ENCODE results near the gene FOSB. TPM values are rescaled to one million over a fixed set of nuclear protein-coding genes. Genes with fewer than 3 reads are reported as not detected.

Gene FOSB
- total and polyA plus RNA-seq, 9 of the 15 experiments (the other 6 are each of a cell fraction or from before 2014, with no cell fraction given): 0.11 to 2.7 (median 0.73) TPM

DNA sequence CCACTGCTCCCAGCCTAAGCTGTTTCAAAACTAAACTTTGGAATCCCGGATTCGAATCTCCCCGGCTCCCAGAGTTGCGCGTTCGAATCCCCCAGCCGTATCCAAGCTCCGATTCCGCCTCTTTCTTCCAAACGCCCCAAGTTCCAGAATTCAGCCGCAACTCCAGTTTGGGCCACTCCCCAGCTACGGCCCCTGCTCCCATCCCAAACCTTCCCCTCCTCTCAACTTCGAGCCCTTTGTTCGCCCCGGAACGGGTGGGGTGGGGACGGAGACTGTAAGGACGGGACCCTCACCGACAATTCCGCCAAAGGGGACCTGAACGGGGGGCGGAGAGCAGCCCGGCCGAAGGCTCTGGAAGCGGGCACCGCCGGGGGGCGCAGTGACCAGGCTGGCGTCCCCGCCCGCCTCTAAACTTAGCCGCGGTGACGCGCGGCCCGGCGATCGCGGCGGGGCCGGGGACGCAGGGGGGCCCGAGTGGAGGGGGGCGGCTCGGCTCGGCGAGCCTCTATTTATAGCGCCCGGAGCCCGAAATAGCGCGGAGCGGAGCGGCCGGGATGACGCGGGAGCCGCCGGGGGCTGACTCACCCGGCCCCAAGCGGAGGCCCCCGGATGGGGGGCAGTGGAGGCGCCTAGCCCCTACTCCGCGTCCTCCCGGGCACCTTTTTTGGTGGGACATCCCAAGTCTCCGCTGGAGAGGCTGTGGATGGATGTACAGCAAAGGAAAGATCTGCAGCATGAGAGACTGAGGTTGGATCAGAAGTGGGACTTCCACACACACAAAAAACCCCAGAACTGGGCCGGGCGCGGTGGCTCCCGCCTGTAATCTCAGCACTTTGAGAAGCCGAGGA lies 39.2 kb upstream of the FOSB start (continued):
- 0 out of 2 replicates have a peak, but pooled peaks have one; percentile 53 for TF ChIP-seq MYNN (IDR thresholded peaks at IDR 0.05)
- TF ChIP-seq MYNN (CRISPR knock-in tag; IDR thresholded peaks at IDR 0.05): no peak; the same call in 1 of the 2 replicates
- TF ChIP-seq, protein P1, sequence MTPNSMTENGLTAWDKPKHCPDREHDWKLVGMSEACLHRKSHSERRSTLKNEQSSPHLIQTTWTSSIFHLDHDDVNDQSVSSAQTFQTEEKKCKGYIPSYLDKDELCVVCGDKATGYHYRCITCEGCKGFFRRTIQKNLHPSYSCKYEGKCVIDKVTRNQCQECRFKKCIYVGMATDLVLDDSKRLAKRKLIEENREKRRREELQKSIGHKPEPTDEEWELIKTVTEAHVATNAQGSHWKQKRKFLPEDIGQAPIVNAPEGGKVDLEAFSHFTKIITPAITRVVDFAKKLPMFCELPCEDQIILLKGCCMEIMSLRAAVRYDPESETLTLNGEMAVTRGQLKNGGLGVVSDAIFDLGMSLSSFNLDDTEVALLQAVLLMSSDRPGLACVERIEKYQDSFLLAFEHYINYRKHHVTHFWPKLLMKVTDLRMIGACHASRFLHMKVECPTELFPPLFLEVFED (CRISPR knock-in tag; conservative IDR thresholded peaks at IDR 0.05): no peak
- TF ChIP-seq, protein P2, sequence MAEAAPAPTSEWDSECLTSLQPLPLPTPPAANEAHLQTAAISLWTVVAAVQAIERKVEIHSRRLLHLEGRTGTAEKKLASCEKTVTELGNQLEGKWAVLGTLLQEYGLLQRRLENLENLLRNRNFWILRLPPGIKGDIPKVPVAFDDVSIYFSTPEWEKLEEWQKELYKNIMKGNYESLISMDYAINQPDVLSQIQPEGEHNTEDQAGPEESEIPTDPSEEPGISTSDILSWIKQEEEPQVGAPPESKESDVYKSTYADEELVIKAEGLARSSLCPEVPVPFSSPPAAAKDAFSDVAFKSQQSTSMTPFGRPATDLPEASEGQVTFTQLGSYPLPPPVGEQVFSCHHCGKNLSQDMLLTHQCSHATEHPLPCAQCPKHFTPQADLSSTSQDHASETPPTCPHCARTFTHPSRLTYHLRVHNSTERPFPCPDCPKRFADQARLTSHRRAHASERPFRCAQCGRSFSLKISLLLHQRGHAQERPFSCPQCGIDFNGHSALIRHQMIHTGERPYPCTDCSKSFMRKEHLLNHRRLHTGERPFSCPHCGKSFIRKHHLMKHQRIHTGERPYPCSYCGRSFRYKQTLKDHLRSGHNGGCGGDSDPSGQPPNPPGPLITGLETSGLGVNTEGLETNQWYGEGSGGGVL (CRISPR knock-in tag; IDR thresholded peaks at IDR 0.05): no peak
- TF ChIP-seq, protein P3, sequence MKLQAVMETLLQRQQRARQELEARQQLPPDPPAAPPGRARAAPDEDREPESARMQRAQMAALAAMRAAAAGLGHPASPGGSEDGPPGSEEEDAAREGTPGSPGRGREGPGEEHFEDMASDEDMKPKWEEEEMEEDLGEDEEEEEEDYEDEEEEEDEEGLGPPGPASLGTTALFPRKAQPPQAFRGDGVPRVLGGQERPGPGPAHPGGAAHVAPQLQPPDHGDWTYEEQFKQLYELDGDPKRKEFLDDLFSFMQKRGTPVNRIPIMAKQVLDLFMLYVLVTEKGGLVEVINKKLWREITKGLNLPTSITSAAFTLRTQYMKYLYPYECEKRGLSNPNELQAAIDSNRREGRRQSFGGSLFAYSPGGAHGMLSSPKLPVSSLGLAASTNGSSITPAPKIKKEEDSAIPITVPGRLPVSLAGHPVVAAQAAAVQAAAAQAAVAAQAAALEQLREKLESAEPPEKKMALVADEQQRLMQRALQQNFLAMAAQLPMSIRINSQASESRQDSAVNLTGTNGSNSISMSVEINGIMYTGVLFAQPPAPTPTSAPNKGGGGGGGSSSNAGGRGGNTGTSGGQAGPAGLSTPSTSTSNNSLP (IDR thresholded peaks at IDR 0.05; ENCODE audit: borderline replicate concordance, low read depth, low read length): no peak
- peak; percentile 52; the same call in 1 of the 2 replicates for TF ChIP-seq SMARCE1 (IDR thresholded peaks at IDR 0.05)
- peak; percentile 51; the same call in 1 of the 2 replicates for TF ChIP-seq SMAD4 (CRISPR knock-in tag; conservative IDR thresholded peaks at IDR 0.05)
- peak; percentile 57 to 75; a peak in 3 of 4 replicates for TF ChIP-seq MAZ (CRISPR knock-in tag; conservative IDR thresholded peaks at IDR 0.05 in 1 of 2, IDR thresholded peaks at IDR 0.05 in 1 of 2)
- no peak for TF ChIP-seq NUFIP1 (IDR thresholded peaks at IDR 0.05; ENCODE audit: partially characterized antibody)
- no peak; the same call in 1 of the 2 replicates for TF ChIP-seq GABPA (tag; conservative IDR thresholded peaks at IDR 0.05; ENCODE audit: low read depth)
- TF ChIP-seq ZMIZ1 (IDR thresholded peaks at IDR 0.05; ENCODE audit: low read depth in 2 of 2, low read length in 2 of 2): no peak
- no peak for TF ChIP-seq NR2C2 (CRISPR knock-in tag; IDR thresholded peaks at IDR 0.05)
- TF ChIP-seq NR2C2 (tag; IDR thresholded peaks at IDR 0.05): no peak
- TF ChIP-seq, protein P4, sequence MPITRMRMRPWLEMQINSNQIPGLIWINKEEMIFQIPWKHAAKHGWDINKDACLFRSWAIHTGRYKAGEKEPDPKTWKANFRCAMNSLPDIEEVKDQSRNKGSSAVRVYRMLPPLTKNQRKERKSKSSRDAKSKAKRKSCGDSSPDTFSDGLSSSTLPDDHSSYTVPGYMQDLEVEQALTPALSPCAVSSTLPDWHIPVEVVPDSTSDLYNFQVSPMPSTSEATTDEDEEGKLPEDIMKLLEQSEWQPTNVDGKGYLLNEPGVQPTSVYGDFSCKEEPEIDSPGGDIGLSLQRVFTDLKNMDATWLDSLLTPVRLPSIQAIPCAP (CRISPR knock-in tag; IDR thresholded peaks at IDR 0.05; ENCODE audit: borderline replicate concordance): no peak
- peak; percentile 42; the same call in 1 of the 2 replicates for TF ChIP-seq TFAP4 (CRISPR knock-in tag; IDR thresholded peaks at IDR 0.05; ENCODE audit: borderline replicate concordance)
